Osteoblast (primary cell): ENCODE data around the gene CEND1. TPM values are rescaled to one million over a fixed set of nuclear protein-coding genes. Genes with fewer than 3 reads are reported as not detected.

Source experiments
- DNase-seq: peaks from one replicate; pipeline ENCODE4 v3.0.0; 2011; ENCODE audit warnings: low spot score, mixed read lengths; ENCODE audit not compliant: insufficient read length; ENCODE audit errors: missing footprints
- H2AFZ ChIP-seq: 2 replicates; pipeline ENCODE4 v1.6.0; 2011; ENCODE audit warnings: mild to moderate bottlenecking, low read length
- H3K27ac ChIP-seq: 2 replicates; pipeline ENCODE4 v1.5.1; 2011; ENCODE audit warnings: mild to moderate bottlenecking, low read depth, low read length, moderate library complexity
- H3K27me3 ChIP-seq: 2 replicates; pipeline ENCODE4 v1.6.0; 2012; ENCODE audit warnings: mild to moderate bottlenecking, control low read depth, inconsistent platforms, low read length, moderate library complexity; ENCODE audit not compliant: insufficient read depth
- H3K36me3 ChIP-seq: 2 replicates; pipeline ENCODE4 v1.5.1; 2011; ENCODE audit warnings: mild to moderate bottlenecking, low read length, control low read depth, moderate library complexity; ENCODE audit not compliant: insufficient read depth
- H3K4me1 ChIP-seq: 2 replicates; pipeline ENCODE4 v1.5.1; 2011; ENCODE audit warnings: mild to moderate bottlenecking, low read length, control low read depth, moderate library complexity; ENCODE audit not compliant: insufficient read depth
- H3K4me2 ChIP-seq: 2 replicates; pipeline ENCODE4 v1.6.0; 2011; ENCODE audit warnings: mild to moderate bottlenecking, low read length; ENCODE audit not compliant: insufficient read depth
- H3K4me3 ChIP-seq: fragments of 200-600 bp; sonication (generic); 3 replicates; pipeline ENCODE4 v1.5.1; 2012; ENCODE audit warnings: mild to moderate bottlenecking, low read length, inconsistent platforms; ENCODE audit not compliant: insufficient read depth
- H3K79me2 ChIP-seq: 2 replicates; pipeline ENCODE4 v1.6.0; 2012; ENCODE audit warnings: mild to moderate bottlenecking, low read length, control low read depth, inconsistent platforms; ENCODE audit not compliant: insufficient read depth
- H3K9me3 ChIP-seq: 2 replicates; pipeline ENCODE4 v1.5.1; 2011; ENCODE audit warnings: low read depth, low read length, control low read depth
- H4K20me1 ChIP-seq: 2 replicates; pipeline ENCODE4 v1.6.0; 2012; ENCODE audit warnings: mild to moderate bottlenecking, low read length, control low read depth; ENCODE audit not compliant: insufficient read depth
- CTCF ChIP-seq: IDR thresholded peaks from 2 replicates; pipeline ENCODE4 v1.5.1; 2011; ENCODE audit warnings: mild to moderate bottlenecking, low read depth, low read length, moderate library complexity; ENCODE audit errors: extremely low read depth
- total RNA-seq: library from RNA; depleted of rRNA; stranded (reverse); fragments of >200 nt; gene quantifications from 2 replicates; pipeline ENCODE4 v1.2.3, GENCODE V29; 2012

CEND1 gene
- total RNA-seq, 1 donor: not detected

- Histone ChIP-seq H3K27me3 (no peaks in the 10 kb centered on the region), H2AFZ (no peak overlapping the region)
These were observed 40.6 kb upstream of the CEND1 start for GRCh38 chr11:830295-831117.

GRCh38 chr11:829847-830294 is 40.0 kb upstream of the CEND1 start:
- Histone ChIP-seq H3K4me1 (peaks cover 51% of the 10 kb centered on the region), H3K27me3 (no peaks in the 10 kb centered on the region), H3K4me3 (peak overlapping the region; percentile 64), H3K27ac (no peak overlapping the region), H2AFZ (no peak overlapping the region), H3K9me3 (no peaks in the 10 kb centered on the region), H3K79me2 (peaks cover 14% of the 10 kb centered on the region), H3K36me3 (peaks cover 3% of the 10 kb centered on the region), H3K4me2 (peak overlapping the region; percentile 85), H4K20me1 (peaks cover 25% of the 10 kb centered on the region)
- no peak for DNase-seq
- TF ChIP-seq CTCF: no peak

More at GRCh38 chr11:830295-831117, 40.6 kb upstream of the CEND1 start:
- Histone ChIP-seq H3K27ac (no peak overlapping the region), H3K9me3 (no peaks in the 10 kb centered on the region), H3K4me3 (peak overlapping the region; percentile 64), H3K4me1 (peaks cover 54% of the 10 kb centered on the region), H3K36me3 (no peaks in the 10 kb centered on the region), H3K79me2 (peaks cover 17% of the 10 kb centered on the region), H4K20me1 (peaks cover 23% of the 10 kb centered on the region), H3K4me2 (peak overlapping the region; percentile 85)
- peak; percentile 98 for DNase-seq
- no peak for TF ChIP-seq CTCF

GRCh38 chr11:829176-829846 is 39.4 kb upstream of the CEND1 start:
- Histone ChIP-seq H3K36me3 (peaks cover 8% of the 10 kb centered on the region), H2AFZ (peak overlapping the region; percentile 74), H3K4me3 (peak overlapping the region; percentile 64), H3K4me2 (peak overlapping the region; percentile 85), H3K9me3 (no peaks in the 10 kb centered on the region), H3K27me3 (no peaks in the 10 kb centered on the region), H3K27ac (no peak overlapping the region), H3K4me1 (peaks cover 46% of the 10 kb centered on the region), H3K79me2 (peaks cover 9% of the 10 kb centered on the region), H4K20me1 (peaks cover 25% of the 10 kb centered on the region)
- peak; percentile 97 for DNase-seq
- TF ChIP-seq CTCF: no peak

GRCh38 chr11:828506-829175 is 38.8 kb upstream of the CEND1 start:
- no peak for DNase-seq
- peak overlapping the region; percentile 74 for H2AFZ ChIP-seq
- H3K4me2 ChIP-seq: peak overlapping the region; percentile 85
- no peaks in the 10 kb centered on the region for H3K27me3 ChIP-seq
- peaks cover 10% of the 10 kb centered on the region for H3K36me3 ChIP-seq
- H3K27ac ChIP-seq: no peak overlapping the region
- H3K79me2 ChIP-seq: peaks cover 6% of the 10 kb centered on the region
- H3K4me3 ChIP-seq: no peak overlapping the region
- no peak for TF ChIP-seq CTCF
- H3K9me3 ChIP-seq: no peaks in the 10 kb centered on the region
- H3K4me1 ChIP-seq: peaks cover 42% of the 10 kb centered on the region
- peaks cover 23% of the 10 kb centered on the region for H4K20me1 ChIP-seq
